Gastrocnemius medialis (tissue), 4 donors: ENCODE data around the gene UMODL1. TPM values are rescaled to one million over a fixed set of nuclear protein-coding genes. Genes with fewer than 3 reads are reported as not detected.
"Not testable (repeated sequence)": the region's sequence is repeated elsewhere in the genome, so short reads cannot be mapped to it uniquely, and the experiment has no call there.

Source experiments
- ATAC-seq, 2 donors: fragments of 150-250 bp; one replicate each; pipeline ENCODE4 v1.9.1; 2016
- DNase-seq, 2 donors: peaks; one replicate each; pipeline ENCODE4 v3.0.0-alpha.2; 2019
- H3K27ac ChIP-seq, 4 donors: fragments of 200-600 bp; sonication (generic); 1 replicate in 1 of 4; 2 replicates in 3 of 4; pipeline ENCODE4 v1.5.1; 2016 to 2018; ENCODE audit warnings: mild to moderate bottlenecking in 2 of 4, moderate library complexity in 1 of 4
- H3K27me3 ChIP-seq, 3 donors: fragments of 200-600 bp; sonication (generic) in 2 of 3; 1 replicate in 1 of 3; 2 replicates in 2 of 3; pipeline versions ENCODE4 v1.5.1 to v1.6.0; 2016 to 2019; ENCODE audit warnings: mild to moderate bottlenecking in 1 of 3, moderate library complexity in 1 of 3
- H3K36me3 ChIP-seq, 2 donors: fragments of 200-600 bp; sonication (generic) in 1 of 2; one replicate each; pipeline ENCODE4 v1.5.1; 2017 to 2018
- H3K4me1 ChIP-seq, 2 donors: fragments of 200-600 bp; sonication (generic) in 1 of 2; one replicate each; pipeline ENCODE4 v1.5.1; 2016 to 2017; ENCODE audit warnings: mild to moderate bottlenecking in 2 of 2
- H3K4me3 ChIP-seq, 4 donors: fragments of 200-600 bp; sonication (generic) in 3 of 4; 1 replicate in 1 of 4; 2 replicates in 3 of 4; pipeline ENCODE4 v1.5.1; 2016 to 2019; ENCODE audit warnings: mild to moderate bottlenecking in 2 of 4
- H3K9me3 ChIP-seq, 3 donors: fragments of 200-600 bp; sonication (generic) in 2 of 3; 1 replicate in 1 of 3; 2 replicates in 2 of 3; pipeline ENCODE4 v1.5.1; 2016 to 2019
- POLR2A ChIP-seq, 2 donors: fragments of 450-650 bp; IDR thresholded peaks; one replicate each; pipeline ENCODE4 v1.6.1; 2017; ENCODE audit warnings: antibody characterized with exemption in 2 of 2, mild to moderate bottlenecking in 2 of 2, moderate library complexity in 2 of 2
- in situ Hi-C, 4 donors: fragments of 200-750 bp; cut with MboI; loops; one replicate each; pipeline versions ENCODE4 v1.15.0 to v1.8.0; 2017; ENCODE audit warnings: low sequenced_read_pairs in 4 of 4
- intact Hi-C: fragments of 100-400 bp; cut with DNase I; formaldehyde crosslinking; loops from one replicate; pipeline ENCODE4 v1.15.1; 2023; ENCODE audit warnings: low total_unique reads
- total RNA-seq, 4 donors: library from RNA; depleted of rRNA; stranded (reverse); fragments of >200 nt; gene quantifications; one replicate each; pipeline versions ENCODE4 v1.1.0 to v1.2.3, GENCODE V29; 2016
- TF ChIP-seq, protein P1 (sequence below), 5 experiments: fragments of 450-650 bp in 3 of 5; fragments of 200-600 bp in 2 of 5; sonication (generic) in 2 of 5; IDR thresholded peaks in 4 of 5; conservative IDR thresholded peaks in 1 of 5; 1 replicate in 4 of 5; 2 replicates in 1 of 5; pipeline ENCODE4 v1.5.1; 2016 to 2019; ENCODE audit warnings: antibody characterized with exemption in 5 of 5, mild to moderate bottlenecking in 3 of 5, moderate library complexity in 3 of 5

UMODL1 gene
- total RNA-seq, 4 donors from 2014 or later: 0.13 TPM; not detected in 3

DNA sequence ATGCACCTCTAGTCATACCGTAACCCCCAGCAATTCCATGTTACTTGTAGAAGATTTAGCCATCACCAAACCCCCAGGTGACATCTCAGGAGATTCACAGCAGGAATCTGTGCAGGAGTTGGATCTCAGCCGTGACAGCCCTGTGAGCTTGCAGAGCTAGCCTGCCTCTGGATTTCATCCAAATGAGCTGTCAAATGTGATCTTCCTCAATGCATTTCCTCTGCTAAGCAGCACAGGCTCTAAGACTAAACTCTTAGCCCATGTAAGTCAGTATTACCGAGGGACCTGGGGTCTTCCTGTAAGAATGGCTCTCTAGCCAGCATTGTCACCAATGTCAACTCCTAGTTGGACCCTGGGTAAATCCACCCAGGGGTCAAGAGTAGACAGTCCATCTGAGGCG, 41.7 kb downstream of the UMODL1 start:
- DNase-seq: no peak
- TF ChIP-seq, protein P1, sequence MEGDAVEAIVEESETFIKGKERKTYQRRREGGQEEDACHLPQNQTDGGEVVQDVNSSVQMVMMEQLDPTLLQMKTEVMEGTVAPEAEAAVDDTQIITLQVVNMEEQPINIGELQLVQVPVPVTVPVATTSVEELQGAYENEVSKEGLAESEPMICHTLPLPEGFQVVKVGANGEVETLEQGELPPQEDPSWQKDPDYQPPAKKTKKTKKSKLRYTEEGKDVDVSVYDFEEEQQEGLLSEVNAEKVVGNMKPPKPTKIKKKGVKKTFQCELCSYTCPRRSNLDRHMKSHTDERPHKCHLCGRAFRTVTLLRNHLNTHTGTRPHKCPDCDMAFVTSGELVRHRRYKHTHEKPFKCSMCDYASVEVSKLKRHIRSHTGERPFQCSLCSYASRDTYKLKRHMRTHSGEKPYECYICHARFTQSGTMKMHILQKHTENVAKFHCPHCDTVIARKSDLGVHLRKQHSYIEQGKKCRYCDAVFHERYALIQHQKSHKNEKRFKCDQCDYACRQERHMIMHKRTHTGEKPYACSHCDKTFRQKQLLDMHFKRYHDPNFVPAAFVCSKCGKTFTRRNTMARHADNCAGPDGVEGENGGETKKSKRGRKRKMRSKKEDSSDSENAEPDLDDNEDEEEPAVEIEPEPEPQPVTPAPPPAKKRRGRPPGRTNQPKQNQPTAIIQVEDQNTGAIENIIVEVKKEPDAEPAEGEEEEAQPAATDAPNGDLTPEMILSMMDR (IDR thresholded peaks at IDR 0.05 in 4 of 5, conservative IDR thresholded peaks at IDR 0.05 in 1 of 5): no peak
- no peak for TF ChIP-seq POLR2A (IDR thresholded peaks at IDR 0.05)
- H3K9me3 ChIP-seq: no peaks in the 10 kb centered on the region
- in situ Hi-C loops: loop anchor here (10.0 to 25.0 kb wide), 6 partner anchors 98 to 501 kb away; partner anchors contain the start of gene ZBTB21 (in 2 of the 4)
- peaks cover 0 to 3% (median 2%) of the 10 kb centered on the region in 3 donors for H3K27me3 ChIP-seq
- no peak for ATAC-seq
- no peaks in the 10 kb centered on the region for H3K36me3 ChIP-seq
- H3K27ac ChIP-seq: no peak overlapping the region
- intact Hi-C loops: loop anchor here (10.0 kb wide), 1 partner anchor 498 kb away; no protein-coding TSS in a partner anchor
- no peak overlapping the region for H3K4me3 ChIP-seq
- H3K4me1 ChIP-seq: peaks cover 0 to 9% of the 10 kb centered on the region in 2 donors

DNA sequence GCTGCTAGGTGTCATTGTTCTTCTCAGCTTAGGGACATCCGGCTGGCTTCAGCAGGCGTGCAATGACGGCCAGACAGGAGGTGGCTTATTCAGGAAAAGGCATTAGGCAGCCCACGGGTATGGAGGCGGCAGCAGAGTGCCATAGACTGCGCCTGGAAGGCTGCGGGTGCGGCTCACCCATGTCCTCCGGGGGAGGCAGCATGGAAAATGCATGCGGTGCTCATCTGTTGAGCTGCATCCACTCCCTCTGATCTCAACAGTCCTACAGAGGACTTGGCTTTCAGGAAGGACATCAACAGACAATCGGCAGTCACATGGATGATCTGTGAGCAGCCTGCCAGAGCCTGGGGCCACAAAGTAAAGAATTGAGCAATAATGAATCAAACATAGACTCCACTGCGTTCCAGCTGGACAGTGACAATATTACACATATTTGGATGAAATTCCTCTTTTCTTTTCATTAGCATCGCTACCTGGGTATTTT, 42.9 kb downstream of the UMODL1 start:
- TF ChIP-seq, protein P1 (IDR thresholded peaks at IDR 0.05 in 4 of 5, conservative IDR thresholded peaks at IDR 0.05 in 1 of 5): no peak
- no peak for TF ChIP-seq POLR2A (IDR thresholded peaks at IDR 0.05)
- intact Hi-C loops: loop anchor here (10.0 kb wide), 1 partner anchor 499 kb away; no protein-coding TSS in a partner anchor
- Histone ChIP-seq H3K4me3 (no peak overlapping the region), H3K36me3 (no peaks in the 10 kb centered on the region), H3K4me1 (peaks cover 0 to 3% of the 10 kb centered on the region in 2 donors), H3K9me3 (no peaks in the 10 kb centered on the region), H3K27me3 (peaks cover 0 to 7% (median 5%) of the 10 kb centered on the region in 3 donors), H3K27ac (no peak overlapping the region)
- in situ Hi-C loops: loop anchor here (10.0 to 25.0 kb wide), 6 partner anchors 99 to 502 kb away; partner anchors contain the start of gene ZBTB21 (in 2 of the 4)
- ATAC-seq: peak in 1 of 2 donors; percentile 38
- peak in 1 of 2 donors; percentile 37 for DNase-seq

DNA sequence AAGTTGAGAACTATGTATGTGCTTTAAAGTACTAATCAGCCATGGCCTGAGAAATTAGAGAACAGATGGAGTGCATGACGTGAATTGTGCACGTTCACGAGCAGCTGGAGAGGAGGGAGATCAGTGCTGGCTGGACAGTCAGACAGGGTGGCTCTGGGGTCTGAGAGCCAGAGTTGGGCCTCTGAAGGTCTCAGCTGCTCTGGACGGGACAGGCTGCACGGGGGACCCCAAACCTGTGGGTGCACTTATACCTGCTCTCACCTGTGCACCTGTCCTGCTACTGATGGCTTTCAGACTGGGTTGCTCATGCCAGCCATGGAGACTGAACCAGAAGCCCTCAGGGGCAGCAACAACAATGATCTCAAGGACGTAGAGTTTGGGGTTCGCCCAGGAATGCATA, 43.5 kb downstream of the UMODL1 start:
- H3K9me3 ChIP-seq: no peaks in the 10 kb centered on the region
- no peak for TF ChIP-seq POLR2A (IDR thresholded peaks at IDR 0.05)
- TF ChIP-seq, protein P1 (IDR thresholded peaks at IDR 0.05 in 4 of 5, conservative IDR thresholded peaks at IDR 0.05 in 1 of 5): no peak
- H3K27ac ChIP-seq: no peak overlapping the region
- ATAC-seq: no peak
- in situ Hi-C loops: loop anchor here (10.0 to 25.0 kb wide), 6 partner anchors 100 to 502 kb away; partner anchors contain the start of gene ZBTB21 (in 2 of the 4)
- H3K27me3 ChIP-seq: peaks cover 0 to 10% (median 7%) of the 10 kb centered on the region in 3 donors
- no peak overlapping the region for H3K4me3 ChIP-seq
- intact Hi-C loops: loop anchor here (5.0 to 10.0 kb wide), 3 partner anchors 157 to 500 kb away; partner anchors contain the start of gene PRDM15
- H3K4me1 ChIP-seq: peaks cover 0 to 3% of the 10 kb centered on the region in 2 donors
- H3K36me3 ChIP-seq: no peaks in the 10 kb centered on the region
- no peak for DNase-seq

DNA sequence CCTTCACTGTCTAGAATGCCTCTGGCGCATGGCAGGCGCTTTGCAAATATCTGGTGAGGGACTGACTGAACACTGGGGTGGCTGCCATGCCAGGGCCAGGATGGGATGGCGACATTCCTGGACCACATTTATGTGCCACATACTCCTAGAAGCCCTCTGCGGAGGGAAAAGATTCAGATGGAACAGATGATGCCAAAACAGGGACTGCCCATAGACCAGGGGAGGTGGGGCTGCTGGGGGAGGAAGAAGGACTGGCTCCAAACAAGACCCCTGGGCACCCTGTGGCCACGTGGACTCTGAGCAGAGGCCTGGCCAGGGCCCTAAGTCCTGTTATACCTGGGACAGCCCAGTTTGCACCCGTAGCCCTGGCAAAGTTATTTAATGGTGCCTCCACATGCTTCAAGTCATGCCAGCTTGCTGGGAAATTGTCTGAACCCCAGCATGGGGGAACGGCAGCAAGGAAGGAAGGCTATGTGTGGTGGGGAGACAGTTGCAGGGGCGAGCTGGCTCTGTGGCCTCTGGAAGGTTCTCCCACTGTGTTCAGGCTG, 44.1 kb downstream of the UMODL1 start:
- no peaks in the 10 kb centered on the region for H3K36me3 ChIP-seq
- no peak overlapping the region for H3K4me3 ChIP-seq
- peaks cover 0 to 3% of the 10 kb centered on the region in 2 donors for H3K4me1 ChIP-seq
- no peaks in the 10 kb centered on the region for H3K9me3 ChIP-seq
- intact Hi-C loops (loop anchor here (5.0 to 10.0 kb wide), 3 partner anchors 158 to 500 kb away; partner anchors contain the start of gene PRDM15), in situ Hi-C loops (loop anchor here (10.0 to 25.0 kb wide), 6 partner anchors 100 to 503 kb away; partner anchors contain the start of gene ZBTB21 (in 2 of the 4))
- ATAC-seq (no peak), DNase-seq (no peak)
- no peak for TF ChIP-seq POLR2A (IDR thresholded peaks at IDR 0.05)
- TF ChIP-seq, protein P1 (IDR thresholded peaks at IDR 0.05 in 4 of 5, conservative IDR thresholded peaks at IDR 0.05 in 1 of 5): no peak
- H3K27me3 ChIP-seq: peaks cover 0 to 11% (median 7%) of the 10 kb centered on the region in 3 donors
- H3K27ac ChIP-seq: no peak overlapping the region

DNA sequence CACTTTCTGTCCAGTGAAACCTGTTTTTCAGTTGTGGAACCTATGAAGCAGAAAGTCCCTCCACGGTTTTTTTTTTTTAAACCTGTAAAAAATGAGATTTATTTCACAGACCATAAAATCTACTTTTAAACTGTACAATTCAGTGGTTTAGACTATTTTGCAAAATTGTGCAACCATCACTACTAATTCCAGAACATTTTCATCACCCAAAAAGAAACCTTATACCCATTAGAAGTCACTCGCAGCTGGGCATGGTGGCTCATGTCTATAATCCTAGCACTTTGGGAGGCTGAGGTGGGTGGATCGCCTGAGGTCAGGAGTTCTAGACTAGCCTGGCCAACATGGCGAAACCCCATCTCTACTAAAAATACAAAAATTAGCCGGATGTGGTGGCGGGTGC, 45.4 kb downstream of the UMODL1 start:
- not testable (repeated sequence) for H3K36me3 ChIP-seq, H3K4me1 ChIP-seq, H3K27ac ChIP-seq, ATAC-seq, H3K9me3 ChIP-seq, H3K4me3 ChIP-seq, DNase-seq
- in situ Hi-C loops: loop anchor here (10.0 to 25.0 kb wide), 6 partner anchors 102 to 504 kb away; partner anchors contain the start of gene ZBTB21 (in 2 of the 4)
- H3K27me3 ChIP-seq: peaks cover 0 to 11% (median 7%) of the 10 kb centered on the region in 3 donors
- intact Hi-C loops: loop anchor here (5.0 to 10.0 kb wide), 3 partner anchors 159 to 502 kb away; partner anchors contain the start of gene PRDM15
